Peyer's patch (tissue), 4 donors: ENCODE measurements around the gene EGR2. TPM values are rescaled to one million over a fixed set of nuclear protein-coding genes. Genes with fewer than 3 reads are reported as not detected.

ENCODE experiments used
- DNase-seq, 3 donors: peaks; one replicate each; pipeline ENCODE4 v3.0.0-alpha.2; 2017 to 2019
- H3K27ac ChIP-seq, 4 donors: fragments of 200-600 bp; sonication (generic); one replicate each; pipeline ENCODE4 v1.5.1; 2016 to 2019
- H3K27me3 ChIP-seq, 2 donors: fragments of 200-600 bp; sonication (generic); one replicate each; pipeline ENCODE4 v1.5.1; 2019
- H3K36me3 ChIP-seq, 3 donors: fragments of 200-600 bp; sonication (generic); one replicate each; pipeline ENCODE4 v1.5.1; 2016 to 2019
- H3K4me1 ChIP-seq, 4 donors: fragments of 200-600 bp; sonication (generic); one replicate each; pipeline ENCODE4 v1.5.1; 2016 to 2019
- H3K4me3 ChIP-seq, 4 donors: fragments of 200-600 bp; sonication (generic); 1 replicate in 3 of 4; 2 replicates in 1 of 4; pipeline ENCODE4 v1.5.1; 2016 to 2019; ENCODE audit warnings: mild to moderate bottlenecking in 1 of 4
- H3K9me3 ChIP-seq, 4 donors: fragments of 200-600 bp; sonication (generic); one replicate each; pipeline ENCODE4 v1.5.1; 2016 to 2019; ENCODE audit warnings: mild to moderate bottlenecking in 1 of 4
- CTCF ChIP-seq, 6 experiments: fragments of 450-650 bp in 4 of 6; fragments of 200-600 bp in 2 of 6; sonication (generic) in 1 of 6; IDR thresholded peaks; one replicate each; pipeline ENCODE4 v1.5.1; 2017 to 2019; ENCODE audit warnings: antibody characterized with exemption in 6 of 6, mild to moderate bottlenecking in 3 of 6, moderate library complexity in 1 of 6
- POLR2A ChIP-seq, 2 donors: fragments of 450-650 bp; IDR thresholded peaks; one replicate each; pipeline ENCODE4 v1.5.1; 2017; ENCODE audit warnings: antibody characterized with exemption in 2 of 2, mild to moderate bottlenecking in 2 of 2, moderate library complexity in 2 of 2
- total RNA-seq, 4 donors: library from RNA; depleted of rRNA; stranded (reverse); fragments of >200 nt; gene quantifications; one replicate each; pipeline ENCODE4 v1.1.0, GENCODE V29; 2016

Gene EGR2
- 1 to 10 TPM in 1 of 4 donors, under 1 TPM in 3; 0.53 to 5.0 (median 0.69) TPM for total RNA-seq

- Histone ChIP-seq H3K36me3 (no peaks in the 10 kb centered on the region), H3K27me3 (peaks cover 0 to 16% of the 10 kb centered on the region in 2 donors), H3K4me1 (peaks cover 8 to 34% (median 24%) of the 10 kb centered on the region in 4 donors), H3K4me3 (peak within 1 kb of the TSS; percentile 71 to 90 (median 82)), H3K27ac (peak within 1 kb of the TSS; percentile 70 to 99 (median 88)), H3K9me3 (no peaks in the 10 kb centered on the region)
- DNase-seq = peak; percentile 93 to 98 (median 98)
- TF ChIP-seq POLR2A (IDR thresholded peaks at IDR 0.05) (peak in 1 of 2 donors; percentile 40), CTCF (IDR thresholded peaks at IDR 0.05) (no peak)
These were observed at the start of gene EGR2 for GRCh38 chr10:62816331-62817120. Gene EGR2 (minus strand): TSS chr10:62816366. CDS start chr10:62816029, 337 bp downstream.

GRCh38 chr10:62862447-62862846, 46.3 kb upstream of the EGR2 start:
- Histone ChIP-seq H3K27ac (no peak overlapping the region), H3K27me3 (no peaks in the 10 kb centered on the region), H3K36me3 (no peaks in the 10 kb centered on the region), H3K4me1 (no peaks in the 10 kb centered on the region), H3K9me3 (no peaks in the 10 kb centered on the region), H3K4me3 (no peak overlapping the region)
- no peak for DNase-seq
- no peak for TF ChIP-seq CTCF (IDR thresholded peaks at IDR 0.05)
- no peak for TF ChIP-seq POLR2A (IDR thresholded peaks at IDR 0.05)

- no peak overlapping the region for H3K27ac ChIP-seq
- H3K4me3 ChIP-seq = no peak overlapping the region
- no peaks in the 10 kb centered on the region for H3K4me1 ChIP-seq
- no peak for TF ChIP-seq POLR2A (IDR thresholded peaks at IDR 0.05)
- TF ChIP-seq CTCF (IDR thresholded peaks at IDR 0.05) = no peak
- no peaks in the 10 kb centered on the region for H3K27me3 ChIP-seq
- H3K36me3 ChIP-seq = no peaks in the 10 kb centered on the region
- no peak for DNase-seq
- H3K9me3 ChIP-seq = no peaks in the 10 kb centered on the region
These were observed 45.3 kb upstream of the EGR2 start for GRCh38 chr10:62861507-62861906.

GRCh38 chr10:62860946-62861345, 44.8 kb upstream of the EGR2 start:
- DNase-seq = no peak
- H3K9me3 ChIP-seq = no peaks in the 10 kb centered on the region
- H3K27me3 ChIP-seq = no peaks in the 10 kb centered on the region
- no peak overlapping the region for H3K27ac ChIP-seq
- H3K36me3 ChIP-seq = no peaks in the 10 kb centered on the region
- no peak for TF ChIP-seq CTCF (IDR thresholded peaks at IDR 0.05)
- TF ChIP-seq POLR2A (IDR thresholded peaks at IDR 0.05) = no peak
- H3K4me1 ChIP-seq = no peaks in the 10 kb centered on the region
- H3K4me3 ChIP-seq = no peak overlapping the region

- TF ChIP-seq POLR2A (IDR thresholded peaks at IDR 0.05) (no peak), CTCF (IDR thresholded peaks at IDR 0.05) (no peak)
- no peak for DNase-seq
- H3K4me3 ChIP-seq = no peak overlapping the region
These were observed 42.2 kb upstream of the EGR2 start for GRCh38 chr10:62858364-62858763.

More at GRCh38 chr10:62858364-62858763, 42.2 kb upstream of the EGR2 start:
- H3K27me3 ChIP-seq = no peaks in the 10 kb centered on the region
- no peaks in the 10 kb centered on the region for H3K36me3 ChIP-seq
- H3K4me1 ChIP-seq = no peaks in the 10 kb centered on the region
- H3K27ac ChIP-seq = no peak overlapping the region
- no peaks in the 10 kb centered on the region for H3K9me3 ChIP-seq
